Stimulated activated CD4-positive, alpha-beta T cell treated with anti-CD3 and anti-CD28 coated beads, TNF-alpha, amount 100 ng/mL, for 1 hour (primary cell): ENCODE data around the gene CCL20.

Experiments
- DNase-seq, 3 donors: peaks; one replicate each; pipeline ENCODE4 v3.0.0-alpha.2; 2020; ENCODE audit warnings: low read depth in 3 of 3, low spot score in 1 of 3

The CCL20 gene

GRCh38 chr2:227802882-227803281 lies 10.8 kb upstream of the CCL20 start:
- no peak for DNase-seq

- no peak for DNase-seq
Observed at GRCh38 chr2:227804975-227805374, 8.7 kb upstream of the CCL20 start.

- DNase-seq, result no peak
Observed at GRCh38 chr2:227805578-227805977, 8.1 kb upstream of the CCL20 start.

GRCh38 chr2:227808936-227809335 lies 4.7 kb upstream of the CCL20 start:
- DNase-seq, result no peak

DNA sequence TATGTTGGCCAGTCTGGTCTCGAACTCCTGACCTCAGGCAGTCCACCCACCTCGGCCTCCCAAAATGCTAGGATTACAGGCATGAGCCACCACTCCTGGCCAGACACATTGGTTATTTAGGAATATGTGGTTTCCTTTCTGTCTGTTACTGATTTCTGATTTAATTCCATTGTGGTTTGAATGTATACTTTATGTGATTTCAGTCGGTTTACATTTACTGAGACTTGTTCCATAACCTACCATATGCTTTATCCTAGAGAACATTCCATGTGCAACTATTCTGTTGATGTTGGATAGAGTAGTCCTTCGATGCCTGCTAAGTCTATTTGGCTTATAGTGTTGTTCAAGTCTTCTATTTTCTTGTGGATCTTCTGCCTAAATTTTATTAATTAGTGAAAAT lies 1.6 kb upstream of the CCL20 start:
- no peak for DNase-seq

DNA sequence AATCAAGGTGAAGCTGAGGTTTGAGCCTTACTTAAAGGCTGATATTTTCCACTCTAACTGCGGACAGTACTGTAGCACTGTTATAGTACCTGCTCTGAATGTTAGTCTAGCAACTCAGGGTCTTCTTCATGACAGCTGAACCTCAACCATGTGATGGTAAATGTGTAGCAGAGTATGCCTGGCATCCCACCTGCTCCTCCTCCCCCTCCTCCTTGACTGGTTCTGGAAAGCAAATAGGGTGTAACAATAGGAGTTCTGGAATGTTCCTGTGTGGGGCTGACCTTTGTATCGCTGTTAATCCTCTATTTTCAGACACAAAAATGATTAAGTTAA lies 447 bp upstream of the CCL20 start:
- DNase-seq, result no peak

DNA sequence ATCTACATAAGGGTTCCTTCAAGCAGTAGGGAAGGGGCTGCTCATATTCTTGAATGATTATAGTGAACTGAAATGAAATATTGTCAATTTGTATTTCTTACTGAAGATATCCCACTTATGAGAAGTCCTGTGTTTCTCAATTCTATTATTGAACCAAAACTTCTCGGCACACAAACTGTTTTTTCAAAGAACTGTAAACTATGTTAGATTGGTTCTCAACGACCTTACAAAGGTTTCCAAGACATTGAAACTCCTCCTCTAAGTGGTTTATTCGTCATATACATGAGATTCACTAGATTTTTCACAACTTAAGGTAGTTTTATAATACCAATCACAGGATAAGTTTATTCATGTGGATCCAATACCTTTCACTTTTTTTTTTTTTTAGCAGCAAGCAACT lies 1.4 kb downstream of the CCL20 start:
- DNase-seq, result no peak

DNA sequence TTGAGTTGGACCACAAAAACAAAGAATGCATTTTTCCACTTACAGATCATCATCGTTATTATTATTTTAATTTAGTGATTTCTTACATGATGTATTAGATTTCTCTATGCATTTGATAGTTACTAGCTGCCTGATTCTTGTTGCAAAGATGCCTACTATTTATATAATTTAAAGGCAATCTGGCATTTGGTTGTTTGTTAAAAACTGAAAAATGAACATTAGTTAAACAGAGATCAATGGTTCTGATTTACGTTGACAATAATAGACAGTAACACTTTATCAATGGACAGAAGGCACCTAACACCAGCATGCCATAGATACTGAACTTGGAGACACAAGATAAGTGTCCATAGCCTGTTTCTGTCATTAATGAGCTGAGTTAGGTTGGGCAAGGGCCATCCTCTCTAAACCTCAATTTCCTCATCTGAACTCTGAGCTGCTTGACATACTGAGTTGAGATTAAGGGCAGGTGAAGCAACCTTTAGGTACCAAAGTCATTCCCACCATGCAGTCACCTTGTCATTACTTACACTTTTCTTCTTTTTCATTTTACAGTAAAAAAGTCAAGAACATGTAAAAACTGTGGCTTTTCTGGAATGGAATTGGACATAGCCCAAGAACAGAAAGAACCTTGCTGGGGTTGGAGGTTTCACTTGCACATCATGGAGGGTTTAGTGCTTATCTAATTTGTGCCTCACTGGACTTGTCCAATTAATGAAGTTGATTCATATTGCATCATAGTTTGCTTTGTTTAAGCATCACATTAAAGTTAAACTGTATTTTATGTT lies 3.1 kb downstream of the CCL20 start:
- no peak for DNase-seq

DNA sequence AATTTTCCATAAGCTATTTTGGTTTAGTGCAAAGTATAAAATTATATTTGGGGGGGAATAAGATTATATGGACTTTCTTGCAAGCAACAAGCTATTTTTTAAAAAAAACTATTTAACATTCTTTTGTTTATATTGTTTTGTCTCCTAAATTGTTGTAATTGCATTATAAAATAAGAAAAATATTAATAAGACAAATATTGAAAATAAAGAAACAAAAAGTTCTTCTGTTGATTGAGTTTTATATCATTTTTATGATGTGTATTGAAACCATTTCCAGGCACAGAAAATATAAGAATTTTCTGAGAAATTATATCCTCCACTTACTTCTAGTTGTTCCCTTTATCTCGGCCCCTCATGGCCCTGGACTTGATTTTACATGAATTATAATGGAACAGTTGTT lies 3.7 kb downstream of the CCL20 start:
- no peak for DNase-seq

GRCh38 chr2:227817850-227818674 lies 4.4 kb downstream of the CCL20 start:
- DNase-seq, result peak in 2 of 3 donors; percentile 43 to 50

GRCh38 chr2:227818675-227819397 lies 5.2 kb downstream of the CCL20 start:
- no peak for DNase-seq

GRCh38 chr2:227819398-227819697 lies 5.7 kb downstream of the CCL20 start:
- DNase-seq, result no peak

DNA sequence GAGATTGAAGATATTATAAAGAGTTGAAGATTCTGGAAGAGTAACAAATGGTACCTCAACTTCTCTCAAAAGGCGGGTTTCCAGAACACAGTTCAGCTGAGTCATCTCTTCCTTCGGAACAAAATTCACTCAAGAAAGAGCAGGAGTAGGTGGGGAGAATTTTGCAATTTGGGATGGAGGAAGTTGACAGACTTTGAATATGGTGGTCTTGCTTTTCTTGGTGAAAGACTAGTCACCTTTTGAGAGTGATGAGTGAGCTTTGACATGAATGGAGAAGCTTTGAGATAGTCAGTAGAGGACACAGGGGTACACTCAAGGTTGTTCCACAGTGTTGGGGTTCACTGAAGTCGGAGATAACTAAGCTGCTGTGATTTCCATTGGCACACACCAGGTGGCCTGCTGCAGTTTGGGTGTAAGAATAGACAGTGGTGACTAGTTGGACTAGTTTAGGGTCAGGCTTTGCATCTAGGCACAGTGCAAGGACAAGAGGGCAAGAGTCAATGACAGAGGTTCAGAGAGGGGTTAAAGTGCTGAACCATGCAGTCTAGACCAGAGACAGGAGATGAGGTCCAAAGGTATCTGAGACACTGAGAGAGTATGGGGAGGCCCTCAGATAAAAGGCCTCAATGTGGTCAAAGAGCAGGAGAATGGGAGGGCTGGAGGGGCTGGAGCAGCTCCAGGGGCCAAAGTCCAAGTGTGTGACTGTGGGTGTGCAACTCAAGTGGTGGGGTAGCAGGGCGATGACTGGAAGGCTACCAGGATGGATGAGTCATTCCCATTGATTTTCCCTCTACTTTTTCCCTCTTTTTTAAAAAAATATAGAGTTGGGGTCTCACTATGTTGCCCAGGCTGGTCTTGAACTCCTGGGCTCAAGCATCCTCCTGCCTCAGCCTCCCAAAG lies 7.7 kb downstream of the CCL20 start:
- no peak for DNase-seq

GRCh38 chr2:227822416-227823003 lies 8.9 kb downstream of the CCL20 start:
- DNase-seq, result no peak

GRCh38 chr2:227823922-227824321 lies 10.3 kb downstream of the CCL20 start:
- no peak for DNase-seq

DNA sequence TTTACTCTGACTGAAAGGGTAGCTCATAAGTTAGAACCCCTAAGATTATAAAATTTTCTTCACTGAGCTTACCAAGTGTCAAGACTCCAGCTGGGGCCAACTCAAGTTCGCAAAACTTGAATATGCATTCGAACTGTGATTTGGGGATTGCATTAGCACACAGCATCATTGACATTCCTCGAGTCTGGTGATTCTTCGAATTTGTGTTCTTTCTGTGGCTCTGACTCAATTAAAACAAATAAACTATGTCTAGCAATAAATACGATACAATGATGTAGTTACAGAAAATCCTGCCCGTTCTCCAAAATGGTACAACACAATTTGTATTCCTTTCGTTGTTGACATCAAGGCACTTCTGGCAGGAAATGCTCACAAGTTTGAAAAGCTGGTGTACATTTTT lies 11.1 kb downstream of the CCL20 start:
- no peak for DNase-seq

GRCh38 chr2:227826019-227826521 lies 12.4 kb downstream of the CCL20 start:
- no peak for DNase-seq

DNA sequence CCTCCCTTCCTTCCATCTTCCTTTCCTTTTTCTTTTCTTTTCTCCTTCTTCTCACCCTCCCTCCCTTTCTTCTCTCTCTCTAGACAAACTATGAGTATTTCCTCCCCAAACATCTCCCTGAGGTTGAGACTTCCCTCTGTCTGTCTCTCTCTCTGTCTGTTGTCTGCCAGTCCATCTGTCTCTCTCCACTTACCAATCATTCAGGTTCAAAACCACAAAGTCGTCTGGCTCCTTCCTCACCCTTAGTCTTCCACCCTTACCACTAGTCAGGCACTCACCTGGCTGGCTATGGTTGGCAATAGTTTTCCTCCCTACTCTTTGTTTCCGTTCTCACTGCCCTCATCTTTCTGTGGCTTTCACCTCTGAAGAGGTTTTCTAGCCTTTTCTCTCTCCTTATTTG lies 12.9 kb downstream of the CCL20 start:
- no peak for DNase-seq

DNA sequence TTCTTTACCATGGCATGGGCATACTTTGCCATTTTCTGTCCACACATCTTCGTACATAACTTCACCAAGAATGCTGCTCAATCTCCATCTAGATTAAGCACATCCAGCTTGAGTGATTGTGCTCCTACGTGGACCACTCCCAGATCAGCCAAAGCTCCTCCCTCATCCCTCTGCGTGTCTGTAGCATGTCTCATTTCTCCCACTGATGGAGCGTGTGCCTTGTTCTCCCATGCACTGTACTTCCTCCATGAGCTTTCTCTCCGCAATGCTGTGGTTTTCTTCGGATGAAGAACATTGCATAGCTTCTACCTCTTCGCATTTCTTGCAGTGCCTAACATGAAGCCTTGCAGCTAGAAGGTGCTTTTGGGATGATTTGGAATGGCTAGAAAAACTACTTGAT lies 13.5 kb downstream of the CCL20 start:
- DNase-seq, result no peak

DNA sequence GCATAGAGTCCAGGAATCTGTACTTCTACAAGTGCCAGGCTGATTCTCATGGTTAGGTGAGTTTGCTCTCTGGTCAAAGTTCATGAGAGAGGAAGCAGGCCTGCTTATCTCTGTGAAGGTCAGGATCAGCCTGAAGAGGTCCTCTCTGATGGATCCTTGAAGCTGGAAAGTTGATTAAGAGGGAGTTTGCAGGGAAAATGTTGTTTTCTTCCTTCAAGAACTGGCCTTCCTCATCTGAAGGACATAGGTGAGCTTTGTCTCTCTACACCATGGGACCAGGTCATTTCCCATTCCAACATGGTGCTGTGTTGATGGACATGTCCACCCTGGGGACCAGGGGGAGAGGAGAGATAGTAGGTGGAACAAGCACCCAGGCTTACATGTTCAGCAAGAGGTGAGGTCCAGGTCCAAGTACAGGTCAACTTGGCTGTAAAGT lies 14.9 kb downstream of the CCL20 start:
- no peak for DNase-seq

- DNase-seq, result no peak
Observed at GRCh38 chr2:227829337-227829736, 15.7 kb downstream of the CCL20 start.
